T-helper 2 cell (primary cell): Measurements from ENCODE around the gene TAOK1.

Experiments
- DNase-seq, 5 experiments: peaks; one replicate each; pipeline versions ENCODE4 v3.0.0 to v3.0.0-alpha.2; 2012 to 2022

Gene TAOK1

GRCh38 chr17:29379084-29379991, 10.8 kb upstream of the TAOK1 start:
- no peak for DNase-seq

DNA sequence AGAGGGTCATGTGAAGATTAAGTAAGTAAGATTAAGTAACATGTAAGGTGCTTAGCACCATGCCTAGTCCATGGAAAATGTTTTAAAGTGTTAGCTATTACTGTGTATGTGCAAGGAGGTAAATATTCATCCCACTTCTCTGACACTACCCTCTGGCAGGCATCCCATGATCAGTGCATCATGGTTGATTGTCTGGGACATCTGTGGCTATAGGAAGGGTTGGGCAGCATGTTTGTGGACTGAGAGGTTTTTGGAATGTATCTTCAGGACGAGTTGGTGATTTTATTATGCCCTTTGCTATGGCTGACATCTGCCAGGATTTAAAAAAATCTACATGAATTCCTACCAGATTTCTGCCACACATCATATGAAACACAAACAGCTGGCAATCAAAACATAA, 6.5 kb upstream of the TAOK1 start:
- DNase-seq = no peak

DNA sequence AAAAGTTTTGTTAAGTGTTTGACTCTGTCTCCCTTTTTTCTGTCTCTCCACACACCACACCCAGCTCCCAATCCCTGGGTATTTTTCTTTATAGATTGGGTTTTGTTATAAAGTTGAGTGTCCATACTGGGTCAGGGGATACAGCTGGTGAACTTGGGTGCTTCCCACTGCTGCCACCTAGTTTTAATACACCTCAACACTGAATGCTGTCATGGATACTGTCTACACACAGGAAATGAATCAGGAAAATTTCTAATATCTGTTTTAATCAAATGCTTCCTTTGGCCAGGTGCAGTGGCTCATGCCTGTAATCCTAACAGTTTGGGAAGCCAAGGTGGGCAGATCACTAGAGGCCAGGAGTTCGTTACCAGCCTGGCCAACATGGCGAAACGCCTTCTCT, 5.3 kb upstream of the TAOK1 start:
- no peak for DNase-seq

- DNase-seq = no peak
Measured at GRCh38 chr17:29386760-29387159, 3.4 kb upstream of the TAOK1 start.

DNA sequence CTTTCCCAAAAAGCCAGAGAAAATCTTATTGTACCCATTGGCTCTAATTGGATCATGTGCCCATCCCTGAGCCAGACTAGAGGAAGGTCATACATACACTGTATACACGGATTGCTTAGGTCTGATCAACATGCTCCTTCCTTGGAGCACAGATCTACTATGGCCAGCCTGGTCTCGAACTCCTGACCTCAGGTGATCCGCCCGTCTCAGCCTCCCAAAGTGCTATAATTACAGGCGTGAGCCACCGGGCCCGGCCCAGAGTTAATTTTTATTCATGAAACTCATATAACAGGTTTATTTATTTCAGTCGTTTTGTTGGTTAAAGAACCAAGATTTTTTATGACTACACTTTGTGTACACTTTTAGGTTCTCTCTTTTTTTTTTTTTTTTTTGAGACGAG, 1.2 kb upstream of the TAOK1 start:
- no peak for DNase-seq

GRCh38 chr17:29390851-29391631, 878 bp downstream of the TAOK1 start:
- peak in 1 of 5 experiments; percentile 19 for DNase-seq

DNA sequence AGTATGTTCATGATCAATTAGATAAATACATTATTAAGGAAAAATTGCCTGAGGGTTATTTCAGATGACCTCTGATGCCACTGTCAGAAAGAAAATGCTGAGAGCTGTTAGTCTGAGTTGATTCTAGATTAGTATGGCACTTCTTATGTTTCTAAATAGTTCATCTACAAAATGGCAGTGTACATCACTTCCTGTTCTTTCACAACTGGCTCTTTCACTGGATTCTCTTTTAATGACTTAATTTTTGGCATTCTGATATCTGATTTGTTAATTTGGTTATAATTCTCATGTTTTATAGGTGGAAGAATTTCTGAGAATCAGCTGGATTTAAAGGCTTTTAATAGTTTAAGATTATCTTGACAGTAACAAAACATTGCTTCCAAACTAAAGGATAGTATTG, 3.3 kb downstream of the TAOK1 start:
- no peak for DNase-seq

DNA sequence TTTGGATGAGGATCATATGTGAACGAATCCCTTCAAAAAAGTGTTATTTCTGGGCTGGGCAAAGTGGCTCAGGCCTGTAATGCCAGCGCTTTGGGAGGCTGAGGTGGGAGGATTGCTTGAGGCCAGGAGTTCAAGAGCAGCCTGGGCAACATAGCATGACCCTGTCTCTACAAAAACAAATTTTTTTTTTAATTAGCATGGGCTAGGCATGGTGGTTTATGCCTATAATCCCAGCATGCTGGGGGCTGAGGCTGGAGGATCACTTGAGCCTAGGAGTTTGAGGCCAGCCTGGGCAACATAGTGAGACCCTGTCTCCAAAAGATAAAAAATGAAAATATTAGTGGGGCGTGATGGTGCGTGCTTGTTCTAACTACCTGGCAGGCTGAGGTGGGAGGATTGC, 4.6 kb downstream of the TAOK1 start:
- DNase-seq = no peak

DNA sequence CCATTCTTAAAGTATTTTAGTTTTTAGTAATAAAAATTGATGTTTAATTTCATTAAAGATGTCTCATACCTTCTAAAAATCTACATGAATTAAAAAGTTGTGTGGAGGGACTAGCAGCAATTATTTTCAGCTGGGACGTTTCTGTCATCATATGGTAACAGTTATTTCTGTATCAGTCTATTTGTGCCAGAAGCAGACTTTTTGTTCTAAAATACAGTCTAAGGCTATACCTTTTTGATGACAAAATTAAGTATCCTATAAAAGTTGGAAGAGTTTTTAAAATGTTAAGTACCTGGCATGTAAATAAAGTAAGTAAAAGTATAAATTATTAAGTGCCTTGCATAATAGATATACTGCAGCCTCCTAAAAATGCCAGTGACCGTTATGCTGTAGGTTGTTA, 5.9 kb downstream of the TAOK1 start:
- DNase-seq = no peak

GRCh38 chr17:29399634-29400033, 9.5 kb downstream of the TAOK1 start:
- no peak for DNase-seq

DNA sequence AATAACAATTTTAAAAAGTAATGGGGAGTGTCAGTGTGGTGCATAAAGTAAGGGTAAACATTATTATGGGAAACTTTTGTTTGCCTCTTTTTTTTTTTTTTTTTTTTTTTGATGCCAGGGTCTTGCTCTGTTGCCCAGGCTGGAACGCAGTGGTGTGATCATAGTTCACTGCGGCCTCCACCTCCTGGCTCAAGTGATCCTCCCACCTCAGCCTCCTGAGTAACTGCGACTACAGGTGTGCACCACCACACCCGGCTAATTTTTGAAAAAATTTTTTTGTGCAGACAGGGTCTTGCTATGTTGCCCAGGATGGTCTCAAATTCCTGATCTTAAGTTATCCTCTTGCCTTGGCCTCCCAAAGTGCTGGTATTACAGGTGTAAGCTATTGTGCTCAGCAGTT, 10.7 kb downstream of the TAOK1 start:
- no peak for DNase-seq

DNA sequence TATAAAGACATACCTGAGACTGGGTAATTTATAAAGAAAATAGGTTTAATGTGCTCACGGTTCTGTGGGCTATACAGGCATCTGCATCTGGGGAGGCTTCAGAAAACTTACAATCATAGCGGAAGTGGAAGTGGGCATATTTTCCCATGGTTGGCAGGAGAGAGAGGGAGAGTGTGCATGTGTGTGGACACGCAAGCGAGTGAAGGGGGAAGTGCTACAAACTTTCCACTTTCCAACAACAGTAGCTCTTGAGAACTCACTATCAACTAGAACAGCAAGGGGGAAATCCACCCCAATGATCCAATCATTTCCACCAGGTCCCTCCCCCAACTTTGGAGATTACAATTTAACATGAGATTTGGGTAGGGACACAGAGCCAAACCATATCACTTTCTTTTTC, 11.1 kb downstream of the TAOK1 start:
- DNase-seq = no peak

DNA sequence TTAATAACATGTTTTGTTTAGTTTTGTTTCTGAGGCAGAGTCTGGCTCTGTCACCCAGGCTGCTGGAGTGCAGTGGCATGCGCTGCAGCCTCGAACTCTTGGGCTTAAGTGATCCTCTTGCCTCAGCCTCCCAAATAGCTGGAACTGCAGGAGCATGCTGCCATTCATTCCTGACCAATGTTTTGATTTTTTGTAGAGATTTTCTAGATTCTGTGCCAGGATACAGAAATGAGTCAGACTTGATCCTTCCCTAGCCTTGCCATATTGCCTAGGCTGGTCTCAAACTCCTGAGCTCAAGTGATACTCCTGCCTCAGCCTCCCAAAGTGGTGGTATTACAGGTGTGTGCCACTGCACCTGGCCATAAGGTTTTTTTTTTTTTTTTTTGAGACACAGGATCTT, 17.7 kb downstream of the TAOK1 start:
- no peak for DNase-seq

DNA sequence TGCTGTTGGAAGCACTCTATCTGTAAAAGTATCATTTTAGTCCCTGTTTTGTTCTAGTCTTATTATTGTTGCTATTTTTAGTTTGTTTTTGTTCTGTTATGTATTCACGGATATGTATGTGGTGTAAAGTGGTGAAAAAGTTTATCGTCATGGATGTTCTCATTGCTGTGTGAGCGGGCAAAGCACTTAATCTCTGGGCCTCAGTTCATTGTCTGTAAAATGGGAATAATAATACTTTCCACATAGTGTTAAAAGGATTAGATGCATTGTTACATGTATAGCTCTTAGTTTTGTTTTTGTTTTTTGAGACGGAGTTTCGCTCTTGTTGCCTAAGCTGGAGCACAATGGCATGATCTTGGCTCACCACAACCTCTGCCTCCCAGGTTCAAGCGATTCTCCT, 19.8 kb downstream of the TAOK1 start:
- DNase-seq = no peak

DNA sequence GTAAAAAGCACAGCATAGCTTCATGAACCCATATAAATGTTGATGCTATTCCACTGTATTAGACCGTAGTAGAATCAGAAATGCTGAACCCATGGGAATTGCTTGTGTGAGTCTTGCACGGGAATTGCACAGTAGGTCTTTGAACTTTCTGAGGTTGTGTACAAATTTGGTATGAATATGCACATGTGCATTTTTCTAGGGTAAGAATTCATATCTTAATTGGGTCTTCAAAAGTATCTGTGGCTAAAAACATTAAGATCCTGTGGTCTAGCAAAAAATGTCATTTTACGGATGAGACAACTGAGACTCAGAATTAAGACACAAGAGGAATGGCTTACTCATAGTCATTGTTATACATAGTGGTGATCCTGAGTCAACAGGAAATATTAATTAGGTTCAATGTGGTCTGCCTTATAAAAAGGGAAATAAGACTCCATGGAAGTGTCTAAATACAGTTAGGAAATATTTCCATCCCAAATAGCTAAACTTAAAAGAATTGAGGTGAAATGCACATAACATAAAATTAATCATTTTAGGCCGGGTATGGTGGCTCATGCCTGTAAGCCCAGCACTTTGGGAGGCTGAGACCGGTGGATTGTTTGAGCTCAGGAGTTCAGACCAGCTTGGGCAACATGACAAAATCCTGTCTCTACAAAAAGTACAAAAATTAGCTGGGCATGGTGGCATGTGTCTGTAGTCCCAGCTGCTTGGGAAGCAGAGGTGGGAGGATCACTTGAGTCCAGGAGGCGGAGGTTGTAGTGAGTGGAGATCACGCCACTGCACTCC, 22.8 kb downstream of the TAOK1 start:
- peak in 1 of 5 experiments; percentile 8 for DNase-seq

GRCh38 chr17:29420128-29420527, 30.0 kb downstream of the TAOK1 start:
- DNase-seq = no peak

GRCh38 chr17:29430275-29430674, 40.1 kb downstream of the TAOK1 start:
- no peak for DNase-seq

GRCh38 chr17:29433541-29433940, 43.4 kb downstream of the TAOK1 start:
- DNase-seq = no peak

GRCh38 chr17:29434550-29434949, 44.4 kb downstream of the TAOK1 start:
- no peak for DNase-seq

- no peak for DNase-seq
Measured at GRCh38 chr17:29442451-29442850, 52.3 kb downstream of the TAOK1 start.

- DNase-seq = no peak
Measured at GRCh38 chr17:29443041-29443739, 53.0 kb downstream of the TAOK1 start.

GRCh38 chr17:29444589-29444988, 54.4 kb downstream of the TAOK1 start:
- DNase-seq = no peak

- DNase-seq = no peak
Measured at GRCh38 chr17:29445844-29446243, 55.7 kb downstream of the TAOK1 start.
